Spleen (tissue), 11 donors: ENCODE results near the gene MYL9. TPM values are rescaled to one million over a fixed set of nuclear protein-coding genes. Genes with fewer than 3 reads are reported as not detected.
A peak's percentile ranks its signal among the peaks of the same experiment; 100 is the strongest.

Experiments used
- DNase-seq: peaks from one replicate; pipeline ENCODE4 v3.0.0-alpha.2; 2020
- H3K27ac ChIP-seq, 8 donors: fragments of 200-600 bp; sonication (generic) in 7 of 8; 1 replicate in 4 of 8; 2 replicates in 4 of 8; pipeline versions ENCODE4 v1.5.0 to v1.8.0; 2016 to 2021; ENCODE audit warnings: inconsistent platforms in 4 of 8, mild to moderate bottlenecking in 4 of 8, moderate library complexity in 1 of 8
- H3K27me3 ChIP-seq, 7 donors: fragments of 200-600 bp; sonication (generic) in 6 of 7; replicated peaks in 1 of 7; 1 replicate in 4 of 7; 2 replicates in 3 of 7; pipeline versions ENCODE4 v1.5.0 to v1.8.0; 2016 to 2021; ENCODE audit warnings: inconsistent platforms in 3 of 7, mild to moderate bottlenecking in 1 of 7
- H3K36me3 ChIP-seq, 6 donors: fragments of 200-600 bp; sonication (generic) in 5 of 6; 1 replicate in 4 of 6; 2 replicates in 2 of 6; pipeline versions ENCODE4 v1.5.0 to v1.8.0; 2016 to 2021; ENCODE audit warnings: inconsistent platforms in 2 of 6
- H3K4me1 ChIP-seq, 6 donors: fragments of 200-600 bp; sonication (generic) in 5 of 6; 1 replicate in 3 of 6; 2 replicates in 3 of 6; pipeline versions ENCODE4 v1.5.0 to v1.8.0; 2016 to 2021; ENCODE audit warnings: inconsistent platforms in 3 of 6
- H3K4me3 ChIP-seq, 8 donors: fragments of 200-600 bp; sonication (generic) in 7 of 8; 1 replicate in 4 of 8; 2 replicates in 4 of 8; pipeline versions ENCODE4 v1.5.0 to v1.8.0; 2016 to 2021; ENCODE audit warnings: inconsistent platforms in 4 of 8, mild to moderate bottlenecking in 4 of 8, moderate library complexity in 2 of 8
- H3K9me3 ChIP-seq, 8 donors: fragments of 200-600 bp; sonication (generic) in 7 of 8; 1 replicate in 4 of 8; 2 replicates in 4 of 8; pipeline versions ENCODE4 v1.5.0 to v1.8.0; 2016 to 2021; ENCODE audit warnings: inconsistent platforms in 4 of 8
- POLR2A ChIP-seq, 3 donors: fragments of 450-650 bp; IDR thresholded peaks; one replicate each; pipeline ENCODE4 v1.5.1; 2017; ENCODE audit warnings: antibody characterized with exemption in 3 of 3, mild to moderate bottlenecking in 1 of 3
- POLR2AphosphoS5 ChIP-seq, 3 donors: sonication (generic); formaldehyde crosslinking; IDR thresholded peaks; one replicate each; pipeline ENCODE4 v1.5.1; 2017; ENCODE audit warnings: antibody characterized with exemption in 3 of 3
- WGBS, 5 donors: extraction: QIAGEN DNeasy Blood & Tissue Kit in 3 of 5; methylation state at CpG; one replicate each; pipeline versions ENCODE4 v1.1.5 to v1.1.7; 2013 to 2018; 5-methylcytosine and 5-hydroxymethylcytosine counted together
- intact Hi-C: fragments of 100-400 bp; cut with DNase I; formaldehyde crosslinking; loops from one replicate; pipeline ENCODE4 v1.15.0; 2023; ENCODE audit warnings: low total_unique reads
- polyA plus RNA-seq, 3 donors: library from polyadenylated mRNA; stranded (reverse); fragments of 200-250 nt; gene quantifications; one replicate each; pipeline ENCODE4 v1.2.1, GENCODE V29; 2013
- total RNA-seq, 7 donors: library from RNA; depleted of rRNA in 3 of 7; stranded (reverse); fragments of >200 nt in 3 of 7; fragmentation: NEBNext Ultra II Directional in 4 of 7; extraction: Animal tissue kit (Norgen Biotek cat#: 25700) in 4 of 7; gene quantifications; one replicate each; pipeline versions ENCODE4 v1.1.0 to v1.2.1, GENCODE V29; 2016 to 2021
- TF ChIP-seq, protein P1 (sequence below), 11 experiments: fragments of 200-600 bp in 7 of 11; fragments of 450-650 bp in 4 of 11; sonication (generic) in 4 of 11; IDR thresholded peaks in 8 of 11; conservative IDR thresholded peaks in 3 of 11; 1 replicate in 7 of 11; 2 replicates in 4 of 11; pipeline versions ENCODE4 v1.4.0 to v1.8.0; 2016 to 2021; ENCODE audit warnings: antibody characterized with exemption in 11 of 11, inconsistent platforms in 4 of 11, mild to moderate bottlenecking in 1 of 11
- donor health status: healthy with polysubstance abuse.
- donor health status: DM: no; HTN: no; CAD: no; lungs with moderate emphysema.
- donor health status: DM: no; HTN: no; CAD: no.
- donor health status: Bipolar disorder and iron deficiency.
- donor health status: healthy.
- donor health status: DM: no; HTN: no; CAD: no.
- donor health status: DM: yes; HTN: yes; CAD: no.

Gene MYL9
- total and polyA plus RNA-seq, 10 donors = 30.4 to 369 (median 83.2) TPM

GRCh38 chr20:36493801-36494114, 47.6 kb upstream of the MYL9 start:
- Histone ChIP-seq H3K9me3 (no peaks in the 10 kb centered on the region), H3K27me3 (no peaks in the 10 kb centered on the region), H3K4me3 (no peak overlapping the region), H3K36me3 (peaks cover 0 to 43% (median 24%) of the 10 kb centered on the region in 6 donors), H3K4me1 (peaks cover 22 to 57% (median 40%) of the 10 kb centered on the region in 6 donors), H3K27ac (peak overlapping the region in 5 of 8 donors; percentile 23 to 89 (median 69))
- no peak for DNase-seq
- no peak for TF ChIP-seq POLR2AphosphoS5 (IDR thresholded peaks at IDR 0.05)
- no peak for TF ChIP-seq POLR2A (IDR thresholded peaks at IDR 0.05)
- TF ChIP-seq, protein P1, sequence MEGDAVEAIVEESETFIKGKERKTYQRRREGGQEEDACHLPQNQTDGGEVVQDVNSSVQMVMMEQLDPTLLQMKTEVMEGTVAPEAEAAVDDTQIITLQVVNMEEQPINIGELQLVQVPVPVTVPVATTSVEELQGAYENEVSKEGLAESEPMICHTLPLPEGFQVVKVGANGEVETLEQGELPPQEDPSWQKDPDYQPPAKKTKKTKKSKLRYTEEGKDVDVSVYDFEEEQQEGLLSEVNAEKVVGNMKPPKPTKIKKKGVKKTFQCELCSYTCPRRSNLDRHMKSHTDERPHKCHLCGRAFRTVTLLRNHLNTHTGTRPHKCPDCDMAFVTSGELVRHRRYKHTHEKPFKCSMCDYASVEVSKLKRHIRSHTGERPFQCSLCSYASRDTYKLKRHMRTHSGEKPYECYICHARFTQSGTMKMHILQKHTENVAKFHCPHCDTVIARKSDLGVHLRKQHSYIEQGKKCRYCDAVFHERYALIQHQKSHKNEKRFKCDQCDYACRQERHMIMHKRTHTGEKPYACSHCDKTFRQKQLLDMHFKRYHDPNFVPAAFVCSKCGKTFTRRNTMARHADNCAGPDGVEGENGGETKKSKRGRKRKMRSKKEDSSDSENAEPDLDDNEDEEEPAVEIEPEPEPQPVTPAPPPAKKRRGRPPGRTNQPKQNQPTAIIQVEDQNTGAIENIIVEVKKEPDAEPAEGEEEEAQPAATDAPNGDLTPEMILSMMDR (IDR thresholded peaks at IDR 0.05 in 8 of 11, conservative IDR thresholded peaks at IDR 0.05 in 3 of 11) = no peak
- intact Hi-C loops = no loop called here
- 81 to 93% (median 92%) methylated on average over 7 of the region's 7 CpGs for WGBS, 5 donors

DNA sequence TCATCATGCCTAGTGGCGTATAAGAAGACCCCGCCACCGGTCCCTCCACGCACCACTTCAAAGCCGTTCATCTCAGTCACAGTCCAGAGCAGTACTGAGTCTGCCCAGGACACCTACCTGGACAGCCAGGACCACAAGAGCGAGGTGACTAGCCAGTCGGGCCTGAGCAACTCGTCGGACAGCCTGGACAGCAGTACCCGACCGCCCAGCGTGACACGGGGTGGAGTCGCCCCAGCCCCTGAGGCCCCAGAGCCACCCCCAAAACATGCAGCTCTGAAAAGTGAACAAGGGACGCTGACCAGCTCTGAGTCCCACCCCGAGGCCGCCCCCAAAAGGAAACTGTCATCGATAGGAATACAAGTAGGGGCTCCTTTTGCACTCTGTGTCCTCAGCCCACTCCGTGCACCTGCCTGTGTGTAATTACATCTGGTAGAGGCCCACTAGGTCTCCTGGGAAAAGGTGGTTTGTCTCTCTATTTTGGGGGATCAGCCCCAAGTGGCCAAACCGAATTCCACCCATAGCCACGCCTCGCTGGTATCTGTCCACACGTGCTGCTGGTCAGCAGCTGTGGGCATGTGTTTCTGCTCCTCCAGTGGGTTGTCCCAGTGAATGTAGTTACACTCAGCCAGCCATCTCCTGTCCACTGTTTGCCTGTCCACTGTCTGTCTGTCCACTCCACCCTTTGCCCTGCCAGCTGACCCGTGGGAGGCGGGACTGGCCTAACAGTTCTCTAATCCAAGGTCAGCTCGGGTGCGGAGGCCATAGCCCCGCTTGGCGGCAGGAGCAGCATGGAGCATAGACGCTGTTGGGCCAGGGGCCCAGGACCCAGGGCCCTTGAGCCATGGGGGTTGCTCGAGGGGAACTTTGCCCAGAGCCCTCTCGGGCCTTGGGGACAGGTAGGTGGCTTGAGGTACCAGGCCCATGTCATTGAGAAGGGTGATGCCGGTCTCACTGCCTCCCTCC, 44.3 kb upstream of the MYL9 start:
- no peaks in the 10 kb centered on the region for H3K27me3 ChIP-seq
- WGBS, 5 donors = 92 to 95% (median 94%) methylated on average over 25 to 33 of the region's 33 CpGs
- intact Hi-C loops = no loop called here
- peaks cover 9 to 31% (median 20%) of the 10 kb centered on the region in 6 donors for H3K4me1 ChIP-seq
- no peaks in the 10 kb centered on the region for H3K9me3 ChIP-seq
- no peak overlapping the region for H3K4me3 ChIP-seq
- TF ChIP-seq, protein P1 (IDR thresholded peaks at IDR 0.05 in 8 of 11, conservative IDR thresholded peaks at IDR 0.05 in 3 of 11) = no peak
- TF ChIP-seq POLR2A (IDR thresholded peaks at IDR 0.05) = no peak
- TF ChIP-seq POLR2AphosphoS5 (IDR thresholded peaks at IDR 0.05) = peak in 1 of 3 donors; percentile 1
- no peak overlapping the region for H3K27ac ChIP-seq
- H3K36me3 ChIP-seq = peaks cover 2 to 69% (median 52%) of the 10 kb centered on the region in 6 donors
- DNase-seq = no peak

- H3K27ac ChIP-seq = no peak overlapping the region
- peaks cover 2 to 77% (median 59%) of the 10 kb centered on the region in 6 donors for H3K36me3 ChIP-seq
- peaks cover under 1 to 22% (median 11%) of the 10 kb centered on the region in 6 donors for H3K4me1 ChIP-seq
- 82 to 90% (median 87%) methylated on average over 4 of the region's 4 CpGs for WGBS, 5 donors
- H3K27me3 ChIP-seq = no peaks in the 10 kb centered on the region
- TF ChIP-seq POLR2AphosphoS5 (IDR thresholded peaks at IDR 0.05) = no peak
- TF ChIP-seq, protein P1 (IDR thresholded peaks at IDR 0.05 in 8 of 11, conservative IDR thresholded peaks at IDR 0.05 in 3 of 11) = no peak
- no peak for TF ChIP-seq POLR2A (IDR thresholded peaks at IDR 0.05)
- intact Hi-C loops = no loop called here
- DNase-seq = no peak
- no peaks in the 10 kb centered on the region for H3K9me3 ChIP-seq
- no peak overlapping the region for H3K4me3 ChIP-seq
Observed at GRCh38 chr20:36497856-36498255, 43.5 kb upstream of the MYL9 start.
